MM.1S (cell line): ENCODE results near the gene ACADVL.

Experiments
- DNase-seq: peaks from one replicate; pipeline ENCODE4 v3.0.0-alpha.2; 2015
- H2AFZ ChIP-seq: fragments of 300-600 bp; sonication (generic); 2 replicates; pipeline ENCODE4 v1.6.0; 2016; ENCODE audit warnings: antibody characterized with exemption, low read length
- H3F3A ChIP-seq: fragments of 300-600 bp; sonication (generic); 2 replicates; pipeline ENCODE4 v1.6.1; 2016; ENCODE audit warnings: mild to moderate bottlenecking, antibody characterized with exemption, low read length, moderate library complexity, mixed read lengths; ENCODE audit not compliant: insufficient read depth
- H3K27ac ChIP-seq: fragments of 300-600 bp; sonication (generic); 2 replicates; pipeline ENCODE4 v1.5.1; 2016; ENCODE audit warnings: mild to moderate bottlenecking, low read length
- H3K27me3 ChIP-seq: fragments of 300-600 bp; sonication (generic); replicated peaks from 2 replicates; pipeline ENCODE4 v1.6.0; 2016; ENCODE audit warnings: low read length; ENCODE audit not compliant: insufficient read depth
- H3K36me3 ChIP-seq: fragments of 300-600 bp; sonication (generic); replicated peaks from 2 replicates; pipeline ENCODE4 v1.6.1; 2016; ENCODE audit warnings: mild to moderate bottlenecking, low read length, mixed read lengths; ENCODE audit not compliant: insufficient read depth
- H3K4me1 ChIP-seq: fragments of 300-600 bp; sonication (generic); 2 replicates; pipeline ENCODE4 v1.6.1; 2016; ENCODE audit warnings: low read length, mixed read lengths
- H3K4me2 ChIP-seq: fragments of 300-600 bp; sonication (generic); 2 replicates; pipeline ENCODE4 v1.6.0; 2016; ENCODE audit warnings: low read depth, low read length
- H3K4me3 ChIP-seq: fragments of 300-600 bp; sonication (generic); 2 replicates; pipeline ENCODE4 v1.5.1; 2016; ENCODE audit warnings: low read length, mixed read lengths
- H3K79me2 ChIP-seq: fragments of 300-600 bp; sonication (generic); 2 replicates; pipeline ENCODE4 v1.6.1; 2016; ENCODE audit warnings: mixed run types, low read length, mixed read lengths
- H3K9ac ChIP-seq: fragments of 300-600 bp; sonication (generic); 2 replicates; pipeline ENCODE4 v1.6.1; 2016; ENCODE audit warnings: low read length, mixed read lengths
- H3K9me2 ChIP-seq: fragments of 300-600 bp; sonication (generic); replicated peaks from 2 replicates; pipeline ENCODE4 v1.6.1; 2016; ENCODE audit warnings: mild to moderate bottlenecking, low read length, mixed read lengths; ENCODE audit not compliant: insufficient read depth
- H3K9me3 ChIP-seq: fragments of 300-600 bp; sonication (generic); replicated peaks from 2 replicates; pipeline ENCODE4 v1.6.1; 2016; ENCODE audit warnings: mild to moderate bottlenecking, low read length, mixed read lengths; ENCODE audit not compliant: insufficient read depth
- H4K20me1 ChIP-seq: fragments of 300-600 bp; sonication (generic); 2 replicates; pipeline ENCODE4 v1.6.1; 2016; ENCODE audit warnings: mild to moderate bottlenecking, low read length, moderate library complexity, mixed read lengths; ENCODE audit not compliant: insufficient read depth
- CTCF ChIP-seq: fragments of 300-600 bp; sonication (generic); IDR thresholded peaks from 2 replicates; pipeline ENCODE4 v1.5.1; 2016; ENCODE audit warnings: antibody characterized with exemption, low read length, mixed read lengths
- EZH2 ChIP-seq: fragments of 300-600 bp; sonication (generic); optimal IDR thresholded peaks from 2 replicates; pipeline ENCODE3; 2017; ENCODE audit warnings: low read depth, mild to moderate bottlenecking, antibody characterized with exemption, low read length, mixed read lengths
- EZH2phosphoT487 ChIP-seq: fragments of 300-600 bp; sonication (generic); IDR thresholded peaks from 2 replicates; pipeline ENCODE4 v1.6.1; 2018; ENCODE audit warnings: antibody characterized with exemption, low read length

The ACADVL gene

DNA sequence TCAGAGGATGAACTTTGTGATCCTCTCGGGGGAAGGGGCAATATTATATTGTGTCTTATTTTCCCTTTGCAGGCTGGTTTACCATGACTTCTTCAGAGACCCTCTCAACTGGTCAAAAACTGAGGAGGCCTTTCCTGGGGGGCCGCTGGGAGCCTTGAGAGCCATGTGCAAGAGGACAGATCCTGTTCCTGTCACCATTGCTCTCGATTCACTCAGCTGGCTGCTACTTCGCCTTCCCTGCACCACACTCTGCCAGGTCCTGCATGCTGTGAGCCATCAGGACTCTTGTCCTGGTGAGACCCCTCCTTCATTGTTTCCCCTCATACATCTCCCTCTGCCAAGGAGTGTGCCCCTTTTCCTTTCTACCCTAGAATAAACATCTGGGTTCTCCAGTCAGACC is 34.8 kb downstream of the ACADVL start:
- TF ChIP-seq EZH2 (no peak), CTCF (no peak), EZH2phosphoT487 (no peak)
- Histone ChIP-seq H3K9me2 (no peaks in the 10 kb centered on the region), H3K27ac (no peak overlapping the region), H2AFZ (no peak overlapping the region), H3K4me1 (peaks cover 13% of the 10 kb centered on the region), H4K20me1 (no peaks in the 10 kb centered on the region), H3F3A (peaks cover 6% of the 10 kb centered on the region), H3K4me2 (no peak overlapping the region), H3K36me3 (0 out of 2 replicates have a peak, but pooled peaks cover 4% of the 10 kb centered on the region), H3K9ac (no peak overlapping the region), H3K4me3 (no peak overlapping the region), H3K9me3 (no peaks in the 10 kb centered on the region), H3K79me2 (peaks cover 30% of the 10 kb centered on the region), H3K27me3 (no peaks in the 10 kb centered on the region)
- no peak for DNase-seq

- no peak overlapping the region for H2AFZ ChIP-seq
- no peak overlapping the region for H3K9ac ChIP-seq
- no peaks in the 10 kb centered on the region for H3K9me3 ChIP-seq
- H3K36me3 ChIP-seq, result 0 out of 2 replicates have a peak, but pooled peaks cover 4% of the 10 kb centered on the region
- no peaks in the 10 kb centered on the region for H3K9me2 ChIP-seq
- H3F3A ChIP-seq, result peaks cover 6% of the 10 kb centered on the region
- H3K27ac ChIP-seq, result no peak overlapping the region
- H3K4me3 ChIP-seq, result no peak overlapping the region
- H3K27me3 ChIP-seq, result peaks cover 14% of the 10 kb centered on the region
- peaks cover 5% of the 10 kb centered on the region for H3K4me1 ChIP-seq
- no peak overlapping the region for H3K4me2 ChIP-seq
- no peak for DNase-seq
- no peak for TF ChIP-seq EZH2phosphoT487
- no peaks in the 10 kb centered on the region for H4K20me1 ChIP-seq
- peaks cover 11% of the 10 kb centered on the region for H3K79me2 ChIP-seq
These were observed 37.2 kb downstream of the ACADVL start for GRCh38 chr17:7256766-7257456.

DNA sequence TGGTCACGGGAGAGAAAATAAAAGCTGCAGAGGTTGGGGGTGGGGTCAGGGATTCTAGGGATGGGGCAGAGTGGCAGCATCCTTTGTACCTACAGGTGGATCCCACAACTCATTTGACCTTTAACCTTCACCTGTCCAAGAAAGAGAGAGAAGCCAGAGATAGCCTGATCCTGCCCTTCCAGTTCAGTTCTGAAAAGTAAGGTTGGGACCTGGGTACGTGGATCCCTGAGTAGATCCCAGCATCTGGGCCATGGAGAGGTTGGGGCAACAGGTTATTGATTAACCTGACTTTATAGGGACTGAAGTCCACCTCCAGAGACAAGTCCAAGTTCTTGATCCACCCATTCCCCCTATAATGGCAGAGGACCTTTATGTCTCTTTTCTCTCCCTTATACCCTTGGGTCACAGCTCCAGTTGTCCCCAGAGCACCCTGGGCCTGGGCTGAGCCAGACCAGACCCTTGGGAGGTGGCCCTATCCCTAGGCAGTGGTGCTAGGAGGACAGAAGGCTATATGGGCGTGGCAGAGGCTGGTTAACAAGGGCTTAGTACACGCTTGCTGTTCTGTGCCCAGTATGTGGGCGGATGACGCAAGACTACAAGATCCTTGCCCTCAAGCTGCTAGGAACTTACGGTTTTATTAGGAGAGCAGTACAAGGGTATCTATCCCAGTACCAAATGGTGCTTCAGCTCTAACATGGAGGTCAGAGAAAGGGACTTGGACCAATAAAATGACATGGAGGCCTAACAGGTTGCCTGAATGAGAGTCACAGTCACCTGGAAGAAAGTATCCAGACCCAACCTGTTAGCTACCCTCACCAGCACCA is 39.2 kb downstream of the ACADVL start:
- TF ChIP-seq CTCF (no peak), EZH2phosphoT487 (no peak), EZH2 (no peak)
- no peak overlapping the region for H2AFZ ChIP-seq
- no peaks in the 10 kb centered on the region for H3K9me2 ChIP-seq
- H3K27me3 ChIP-seq, result peaks cover 34% of the 10 kb centered on the region
- H4K20me1 ChIP-seq, result no peaks in the 10 kb centered on the region
- H3K4me1 ChIP-seq, result peaks cover 4% of the 10 kb centered on the region; the same call in 1 of the 2 replicates
- no peak overlapping the region for H3K27ac ChIP-seq
- no peaks in the 10 kb centered on the region for H3K79me2 ChIP-seq
- H3K4me3 ChIP-seq, result no peak overlapping the region
- no peak overlapping the region for H3K4me2 ChIP-seq
- H3K9me3 ChIP-seq, result no peaks in the 10 kb centered on the region
- DNase-seq, result no peak
- 0 out of 2 replicates have a peak, but pooled peaks cover 4% of the 10 kb centered on the region for H3K36me3 ChIP-seq
- H3K9ac ChIP-seq, result no peak overlapping the region
- H3F3A ChIP-seq, result no peaks in the 10 kb centered on the region
